NCI-H526 (cell line): ENCODE results near the gene FBP2.

Experiments used
- DNase-seq, 2 experiments: peaks; one replicate each; lab custom pipeline; 2025; lab: John Stamatoyannopoulos, UW

Gene FBP2

GRCh38 chr9:94593459-94594345 lies at the start of gene FBP2:
Gene FBP2 (minus strand): TSS chr9:94593824. CDS start chr9:94593726, 98 bp downstream.
- no peak for DNase-seq

GRCh38 chr9:94643176-94643575 lies 49.6 kb upstream of the FBP2 start:
- DNase-seq = no peak

GRCh38 chr9:94642501-94642900 lies 48.9 kb upstream of the FBP2 start:
- DNase-seq = no peak

- no peak for DNase-seq
Observed at GRCh38 chr9:94639999-94640376, 46.4 kb upstream of the FBP2 start.

- peak in 1 of 2 experiments; percentile 47 for DNase-seq
Observed at GRCh38 chr9:94639061-94639998, 45.7 kb upstream of the FBP2 start, which contains the start of gene FBP1. Gene FBP1 (minus strand): TSS chr9:94639518. CDS start chr9:94639310, 208 bp downstream.

- DNase-seq = no peak
Observed at GRCh38 chr9:94638335-94639060, 44.9 kb upstream of the FBP2 start.

- no peak for DNase-seq
Observed at GRCh38 chr9:94632737-94633136, 39.1 kb upstream of the FBP2 start.

GRCh38 chr9:94631599-94631998 lies 38.0 kb upstream of the FBP2 start:
- no peak for DNase-seq

- DNase-seq = no peak
Observed at GRCh38 chr9:94630833-94631232, 37.2 kb upstream of the FBP2 start.

GRCh38 chr9:94630281-94630680 lies 36.7 kb upstream of the FBP2 start:
- no peak for DNase-seq

- DNase-seq = no peak
Observed at GRCh38 chr9:94627287-94627686, 33.7 kb upstream of the FBP2 start.

GRCh38 chr9:94625835-94626234 lies 32.2 kb upstream of the FBP2 start:
- no peak for DNase-seq

GRCh38 chr9:94624629-94625028 lies 31.0 kb upstream of the FBP2 start:
- DNase-seq = no peak

- peak; percentile 26 to 52 for DNase-seq
Observed at GRCh38 chr9:94623253-94623652, 29.6 kb upstream of the FBP2 start.

GRCh38 chr9:94622087-94622800 lies 28.6 kb upstream of the FBP2 start:
- DNase-seq = no peak

- DNase-seq = no peak
Observed at GRCh38 chr9:94619026-94619425, 25.4 kb upstream of the FBP2 start.

- DNase-seq = no peak
Observed at GRCh38 chr9:94613003-94613402, 19.4 kb upstream of the FBP2 start.

GRCh38 chr9:94612071-94612470 lies 18.4 kb upstream of the FBP2 start:
- DNase-seq = no peak

- DNase-seq = no peak
Observed at GRCh38 chr9:94611638-94612068, 18.0 kb upstream of the FBP2 start.

- no peak for DNase-seq
Observed at GRCh38 chr9:94610181-94610606, 16.6 kb upstream of the FBP2 start.

- DNase-seq = no peak
Observed at GRCh38 chr9:94607423-94607691, 13.7 kb upstream of the FBP2 start.
